ENCODE measurements around the gene RBFA.
"Not testable (repeated sequence)": the region's sequence is repeated elsewhere in the genome, so short reads cannot be mapped to it uniquely, and the experiment has no call there.

Gene RBFA

DNA sequence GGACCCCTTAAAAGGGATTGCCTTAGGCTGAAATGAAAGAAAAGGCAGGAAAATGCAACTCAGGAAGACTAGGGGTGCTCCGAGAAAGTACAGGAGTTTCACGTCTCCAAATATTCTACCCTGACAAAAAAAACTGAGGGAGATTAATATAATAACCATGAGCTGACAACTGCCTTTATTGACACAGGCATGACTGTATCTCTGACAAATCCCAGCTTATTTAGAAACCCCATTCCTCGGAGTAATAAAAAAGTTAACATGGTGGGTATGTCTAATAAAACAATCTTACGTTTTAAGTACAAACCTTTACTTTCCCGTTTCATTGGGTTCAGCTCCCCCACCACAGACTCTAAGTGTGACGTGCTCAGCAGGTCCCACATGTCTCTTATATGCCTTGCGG lies 7.9 kb upstream of the RBFA start:
- DNase-seq (ENCODE audit: extremely low spot score, insufficient read length, low read depth) (no peak), FAIRE-seq (no peak)

GRCh38 chr18:80027719-80028118 lies 6.5 kb upstream of the RBFA start:
- DNase-seq (ENCODE audit: extremely low spot score, insufficient read length, low read depth); FAIRE-seq: not testable (repeated sequence)

GRCh38 chr18:80029690-80030089 lies 4.5 kb upstream of the RBFA start:
- no peak for DNase-seq (ENCODE audit: extremely low spot score, insufficient read length, low read depth)

DNA sequence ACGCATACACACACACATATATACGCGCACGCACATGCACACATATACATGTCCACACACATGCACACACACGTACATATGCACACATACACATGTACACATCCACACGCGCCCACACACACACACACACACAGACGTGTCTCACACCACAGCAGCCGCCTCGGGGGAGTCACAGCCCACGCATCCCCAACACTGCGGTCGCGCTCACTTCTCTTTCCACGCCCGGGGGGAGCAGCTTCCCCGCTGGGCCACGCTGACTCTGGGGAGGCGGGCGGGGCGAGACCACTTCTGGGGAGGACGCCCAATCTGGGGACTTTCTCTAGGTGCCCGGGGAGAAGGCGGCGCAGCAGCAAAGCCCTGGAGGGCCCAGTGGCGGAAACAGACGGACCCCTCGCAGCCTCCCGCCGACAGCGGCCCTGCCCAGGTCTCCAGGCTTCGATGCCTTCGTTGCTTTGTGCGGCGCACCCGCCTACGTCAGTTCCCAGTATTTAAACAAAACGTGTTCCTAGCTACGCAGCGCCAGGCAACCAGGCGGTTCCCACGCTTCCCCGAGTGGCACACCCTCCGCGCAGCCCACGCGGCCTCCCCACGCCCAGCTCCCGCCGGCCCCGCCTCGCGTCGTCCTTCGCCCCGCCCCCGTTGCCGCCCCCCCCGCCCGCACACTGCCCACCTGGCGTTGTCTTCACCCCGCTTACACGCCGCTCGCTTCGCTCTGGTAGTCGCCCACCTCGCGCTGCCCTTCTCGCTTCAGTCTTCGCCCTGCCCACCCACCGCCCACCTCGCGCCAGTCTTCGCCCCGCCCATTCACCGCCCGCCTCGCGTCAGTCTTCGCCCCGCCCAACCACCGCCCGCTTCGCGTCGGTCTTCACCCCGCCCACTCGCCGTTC lies 810 bp upstream of the RBFA start:
- FAIRE-seq, result peak; percentile 36

More at GRCh38 chr18:80029690-80030089, 4.5 kb upstream of the RBFA start:
- no peak for FAIRE-seq

DNA sequence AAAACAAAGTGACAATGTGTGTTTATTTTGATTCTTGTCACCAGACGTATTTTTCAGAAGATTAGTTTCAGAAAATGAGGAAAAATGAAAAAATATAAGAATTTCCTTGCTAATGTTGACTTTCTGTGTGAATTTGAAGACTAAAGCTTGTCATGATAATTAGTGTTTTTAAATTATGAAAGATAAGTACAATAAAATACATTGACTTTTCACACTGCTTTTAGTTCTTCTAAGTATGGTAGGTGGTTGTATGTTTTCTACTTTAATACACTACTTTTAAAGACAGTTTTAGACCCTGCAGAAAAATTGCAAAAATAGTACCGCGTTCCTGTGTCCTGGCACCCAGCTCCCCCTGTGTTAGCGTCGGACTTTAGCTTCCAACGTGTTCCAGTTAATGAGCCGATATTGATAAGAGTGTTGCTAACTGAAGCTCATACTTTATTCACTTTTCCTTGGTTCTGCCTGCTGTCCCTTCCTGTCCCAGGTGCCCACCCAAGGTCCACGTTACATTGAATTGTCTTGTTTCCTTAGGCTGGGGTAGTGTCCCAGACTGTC lies 695 bp downstream of the RBFA start:
- no peak for FAIRE-seq
- no peak for DNase-seq (ENCODE audit: extremely low spot score, insufficient read length, low read depth)

More for the DNA sequence above, 810 bp upstream of the RBFA start:
- DNase-seq (ENCODE audit: extremely low spot score, insufficient read length, low read depth), result no peak

GRCh38 chr18:80035997-80036396 lies 1.8 kb downstream of the RBFA start:
- FAIRE-seq (peak; percentile 21), DNase-seq (ENCODE audit: extremely low spot score, insufficient read length, low read depth) (no peak)

GRCh38 chr18:80037300-80037699 lies 3.1 kb downstream of the RBFA start:
- FAIRE-seq, result no peak

DNA sequence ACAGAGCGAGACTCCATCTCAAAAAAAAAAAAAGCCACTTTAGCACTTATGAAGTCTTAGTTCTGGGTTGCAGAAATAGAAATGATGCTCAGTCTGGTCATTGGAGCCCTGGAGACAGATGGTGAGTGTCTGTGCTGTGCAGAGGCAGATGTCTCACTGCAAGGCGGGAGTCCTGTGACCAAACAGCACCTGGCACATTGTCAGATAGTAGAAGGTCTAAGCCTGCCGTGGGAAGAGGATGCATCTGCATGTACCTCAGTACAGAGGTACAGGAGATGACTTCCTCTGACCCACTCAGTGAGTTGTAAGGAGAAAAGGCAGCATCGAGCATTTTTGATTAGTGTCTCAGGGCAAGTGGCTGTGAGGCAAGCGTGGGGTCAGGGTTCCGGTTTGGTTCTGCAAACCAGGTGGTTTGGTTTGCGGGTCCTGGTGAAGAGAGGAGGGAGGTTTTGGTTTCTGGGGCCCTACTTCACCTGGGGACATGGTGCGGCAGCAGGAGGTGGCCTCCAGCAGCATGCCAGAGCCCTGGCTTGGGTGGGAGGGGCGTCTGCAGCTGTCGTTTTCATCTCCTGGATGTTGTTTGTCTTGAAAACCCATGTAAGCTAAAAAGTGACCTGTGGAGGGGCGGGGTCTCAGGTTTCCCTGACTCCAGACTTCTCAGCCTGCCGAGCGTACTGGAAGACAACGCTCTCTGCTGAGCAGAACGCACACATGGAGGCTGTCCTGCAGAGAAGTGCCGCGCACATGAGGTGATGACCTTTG lies 3.8 kb downstream of the RBFA start:
- no peak for DNase-seq (ENCODE audit: extremely low spot score, insufficient read length, low read depth)
- no peak for FAIRE-seq

More at GRCh38 chr18:80037300-80037699, 3.1 kb downstream of the RBFA start:
- no peak for DNase-seq (ENCODE audit: extremely low spot score, insufficient read length, low read depth)

- DNase-seq (ENCODE audit: extremely low spot score, insufficient read length, low read depth) (no peak), FAIRE-seq (no peak)
Measured at GRCh38 chr18:80040515-80040914, 6.3 kb downstream of the RBFA start.

DNA sequence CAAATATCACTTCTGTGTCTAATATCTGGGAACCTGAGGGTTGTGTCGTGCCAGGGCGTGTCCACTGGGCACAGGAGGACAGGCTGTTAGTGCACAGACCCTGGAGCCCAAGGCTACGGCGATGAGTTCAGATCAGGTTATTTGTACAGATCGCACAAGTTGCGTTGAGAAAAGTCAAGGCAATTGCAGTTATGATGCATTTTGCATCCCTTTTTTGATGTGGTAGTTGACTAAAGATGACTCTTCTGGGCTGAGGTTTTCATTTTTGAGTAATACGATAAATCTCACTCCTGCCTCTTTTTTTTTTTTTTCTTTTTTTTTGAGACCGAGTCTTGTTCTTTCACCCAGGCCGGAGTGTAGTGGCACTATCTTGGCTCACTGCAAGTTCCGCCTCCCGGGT lies 7.2 kb downstream of the RBFA start:
- DNase-seq (ENCODE audit: extremely low spot score, insufficient read length, low read depth) (no peak), FAIRE-seq (no peak)

DNA sequence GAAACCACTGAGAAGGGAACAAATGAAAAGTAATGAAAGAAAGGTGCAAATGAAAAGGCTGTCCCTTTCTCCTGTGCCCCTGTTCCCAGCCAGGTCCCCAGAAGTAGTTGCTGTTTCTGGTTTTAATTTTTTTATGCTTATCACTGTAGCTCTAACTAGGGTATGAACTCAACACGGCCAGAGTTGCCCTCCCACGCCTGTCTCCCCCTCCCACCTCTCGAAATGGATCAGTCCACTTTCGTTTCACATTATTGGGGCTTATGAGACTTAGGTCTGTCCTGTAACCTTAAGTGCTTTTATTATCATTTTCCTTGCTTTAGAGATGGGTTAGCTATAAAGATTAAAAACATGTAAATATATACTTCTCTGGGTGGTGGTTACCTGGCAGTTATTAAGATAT lies 8.6 kb downstream of the RBFA start:
- FAIRE-seq (no peak), DNase-seq (ENCODE audit: extremely low spot score, insufficient read length, low read depth) (no peak)

- FAIRE-seq, result no peak
- DNase-seq (ENCODE audit: extremely low spot score, insufficient read length, low read depth), result no peak
Measured at GRCh38 chr18:80044072-80044471, 9.8 kb downstream of the RBFA start.

DNA sequence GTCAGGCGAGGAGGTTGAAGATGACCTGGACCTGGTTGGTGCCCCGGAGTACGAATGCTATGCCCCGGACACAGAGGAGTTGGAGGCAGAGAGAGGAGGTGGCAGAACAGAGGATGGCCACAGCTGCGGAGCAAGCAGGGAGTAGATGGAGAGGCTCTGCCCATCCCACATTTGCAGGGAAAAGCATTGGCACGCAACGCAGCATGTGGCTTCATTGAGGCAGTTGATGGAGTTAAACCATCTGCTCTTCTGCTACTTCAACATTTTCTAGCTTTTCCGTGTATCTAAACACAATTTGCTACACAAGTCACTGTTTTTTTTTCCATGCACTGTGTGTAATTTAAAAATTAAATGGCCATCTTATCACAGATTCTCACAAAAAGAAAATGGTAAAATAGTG lies 11.8 kb downstream of the RBFA start:
- FAIRE-seq (no peak), DNase-seq (ENCODE audit: extremely low spot score, insufficient read length, low read depth) (no peak)

DNA sequence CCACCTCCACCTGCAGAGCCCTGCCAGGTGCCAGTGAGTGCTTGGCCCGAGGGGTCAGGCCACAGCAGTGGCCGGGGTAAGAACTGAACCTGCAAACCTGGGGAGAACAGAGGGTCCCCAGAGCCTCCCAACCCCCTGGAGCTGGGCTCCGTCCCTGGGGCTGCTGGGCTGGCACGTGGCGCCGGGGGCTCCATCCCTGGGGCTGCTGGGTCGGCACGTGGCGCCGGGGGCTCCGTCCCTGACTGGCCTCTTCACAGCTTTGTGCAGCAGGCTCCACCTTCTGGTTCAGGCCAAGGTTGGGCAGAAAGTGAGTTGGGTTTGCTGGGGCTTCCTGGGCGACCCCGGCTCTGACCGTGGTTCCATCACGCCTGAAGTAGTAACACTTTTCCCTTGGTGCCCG lies 12.2 kb downstream of the RBFA start:
- DNase-seq (ENCODE audit: extremely low spot score, insufficient read length, low read depth), result no peak
- FAIRE-seq, result no peak

- DNase-seq (ENCODE audit: extremely low spot score, insufficient read length, low read depth), result no peak
- no peak for FAIRE-seq
Measured at GRCh38 chr18:80046961-80047541, 12.8 kb downstream of the RBFA start.

GRCh38 chr18:80050797-80051196 lies 16.6 kb downstream of the RBFA start:
- FAIRE-seq (no peak), DNase-seq (ENCODE audit: extremely low spot score, insufficient read length, low read depth) (no peak)

DNA sequence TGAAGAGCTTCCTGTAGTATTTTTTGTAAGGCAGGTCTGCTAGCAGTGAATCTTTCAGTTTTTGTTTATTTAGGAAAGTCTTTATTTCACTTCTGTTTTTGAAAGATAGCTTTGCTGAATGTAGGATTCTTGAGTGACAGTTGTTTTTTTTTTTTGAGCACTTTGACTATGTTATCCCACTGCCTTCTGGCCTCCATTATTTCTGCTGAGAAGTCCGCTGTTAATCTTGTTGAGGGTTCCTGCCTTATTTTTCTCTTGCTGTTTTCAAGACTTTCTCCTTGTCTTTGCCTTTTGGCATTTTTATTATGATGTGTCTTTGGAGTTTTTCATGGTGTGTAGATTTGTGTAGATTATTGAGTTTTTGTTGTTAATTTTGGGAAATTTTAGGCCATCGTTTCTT lies 21.9 kb downstream of the RBFA start:
- no peak for DNase-seq (ENCODE audit: extremely low spot score, insufficient read length, low read depth)

DNA sequence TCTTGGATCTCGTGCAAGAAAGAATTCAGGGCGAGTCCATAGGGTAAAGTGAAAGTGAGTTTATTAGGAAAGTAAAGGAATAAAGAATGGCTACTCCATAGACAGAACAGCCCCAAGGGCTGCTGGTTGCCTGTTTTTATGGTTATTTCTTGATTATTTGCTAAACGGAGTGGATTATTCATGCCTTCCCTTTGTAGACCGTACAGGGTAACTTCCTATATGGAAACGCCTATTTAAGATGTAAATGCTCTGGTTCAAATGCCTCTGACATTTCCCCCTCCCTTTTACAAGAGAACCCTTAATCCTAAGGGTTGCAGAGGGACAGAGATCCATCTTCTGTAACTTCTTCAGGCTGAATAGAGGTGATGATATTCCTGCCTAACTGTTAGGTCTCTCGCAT lies 25.7 kb downstream of the RBFA start:
- DNase-seq (ENCODE audit: extremely low spot score, insufficient read length, low read depth) (no peak), FAIRE-seq (no peak)

More for the DNA sequence above, 21.9 kb downstream of the RBFA start:
- no peak for FAIRE-seq

- no peak for DNase-seq (ENCODE audit: extremely low spot score, insufficient read length, low read depth)
- FAIRE-seq, result no peak
Measured at GRCh38 chr18:80065705-80066104, 31.5 kb downstream of the RBFA start.

DNA sequence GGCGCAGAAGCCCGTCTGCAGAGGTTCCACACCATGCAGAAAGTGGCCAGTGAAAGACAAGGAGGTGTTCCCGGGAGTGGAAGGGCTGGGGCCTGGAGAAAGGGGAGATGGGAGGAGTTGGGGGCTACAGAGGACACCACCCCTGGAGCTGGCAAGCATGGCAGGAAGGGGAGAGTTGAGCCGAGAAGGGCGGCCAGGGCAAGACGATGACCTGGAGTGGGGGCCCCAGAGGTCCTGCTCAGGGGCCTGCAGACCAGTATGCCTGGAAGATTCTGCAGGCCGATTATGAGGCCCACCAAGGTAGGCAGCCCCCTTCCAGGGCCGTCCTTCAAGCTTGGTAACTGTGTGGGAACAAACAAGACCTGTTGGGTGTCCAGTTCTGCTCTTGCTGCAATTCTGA lies 33.1 kb downstream of the RBFA start:
- FAIRE-seq, result no peak
- DNase-seq (ENCODE audit: extremely low spot score, insufficient read length, low read depth), result no peak

DNA sequence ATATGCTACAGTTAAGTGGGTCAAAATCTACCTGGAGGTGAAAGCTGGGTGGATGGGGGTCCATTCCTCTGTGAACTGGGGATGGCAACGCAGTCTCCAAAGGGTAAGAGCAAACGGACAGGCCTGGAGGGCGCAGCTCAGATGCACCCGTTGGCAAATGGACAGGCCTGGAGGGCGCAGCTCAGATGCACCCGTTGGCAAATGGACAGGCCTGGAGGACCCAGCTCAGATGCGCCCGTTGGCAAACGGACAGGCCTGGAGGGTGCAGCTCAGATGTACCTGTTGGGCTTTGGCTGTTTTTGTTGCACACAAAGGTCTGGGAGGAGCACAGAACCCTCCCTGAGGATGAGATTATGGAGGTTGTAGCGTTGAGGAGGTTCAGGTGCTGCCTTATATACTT lies 33.7 kb downstream of the RBFA start:
- no peak for FAIRE-seq
- DNase-seq (ENCODE audit: extremely low spot score, insufficient read length, low read depth), result no peak
